HG03354 (cell line): ENCODE data around the gene PRPS1L1.

Experiments
- ATAC-seq: cut with Tn5 transposase; IDR thresholded peaks from one replicate; pipeline ENCODE4 v1.9.1; 2021; ENCODE audit warnings: mild to moderate bottlenecking; ENCODE audit not compliant: unreplicated experiment, poor library complexity, severe bottlenecking

The PRPS1L1 gene

GRCh38 chr7:18016547-18017444, 10.8 kb downstream of the PRPS1L1 start:
- no peak for ATAC-seq

- ATAC-seq, result no peak
Observed at GRCh38 chr7:18013936-18014335, 13.7 kb downstream of the PRPS1L1 start.

GRCh38 chr7:18004372-18004771, 23.3 kb downstream of the PRPS1L1 start:
- no peak for ATAC-seq

GRCh38 chr7:18003286-18003994, 24.2 kb downstream of the PRPS1L1 start:
- no peak for ATAC-seq

GRCh38 chr7:17998692-17999091, 29.0 kb downstream of the PRPS1L1 start:
- ATAC-seq, result no peak

GRCh38 chr7:17996442-17997223, 31.0 kb downstream of the PRPS1L1 start:
- no peak for ATAC-seq

- ATAC-seq, result no peak
Observed at GRCh38 chr7:17996040-17996439, 31.6 kb downstream of the PRPS1L1 start.

- ATAC-seq, result no peak
Observed at GRCh38 chr7:17994079-17994850, 33.4 kb downstream of the PRPS1L1 start.

GRCh38 chr7:17991866-17992648, 35.6 kb downstream of the PRPS1L1 start:
- no peak for ATAC-seq

GRCh38 chr7:17990761-17991160, 36.9 kb downstream of the PRPS1L1 start:
- ATAC-seq, result no peak

GRCh38 chr7:17989546-17989945, 38.1 kb downstream of the PRPS1L1 start:
- ATAC-seq, result no peak

GRCh38 chr7:17988858-17989257, 38.8 kb downstream of the PRPS1L1 start:
- ATAC-seq, result no peak

GRCh38 chr7:17988141-17988540, 39.5 kb downstream of the PRPS1L1 start:
- no peak for ATAC-seq

GRCh38 chr7:17986851-17987250, 40.8 kb downstream of the PRPS1L1 start:
- ATAC-seq, result no peak

GRCh38 chr7:17985473-17986239, 42.0 kb downstream of the PRPS1L1 start:
- ATAC-seq, result no peak

- ATAC-seq, result no peak
Observed at GRCh38 chr7:17984288-17984687, 43.4 kb downstream of the PRPS1L1 start.

- ATAC-seq, result no peak
Observed at GRCh38 chr7:17983221-17984062, 44.2 kb downstream of the PRPS1L1 start.
